WTC11 (cell line): Measurements from ENCODE around the gene KIAA1328. TPM values are rescaled to one million over a fixed set of nuclear protein-coding genes. Genes with fewer than 3 reads are reported as not detected.

ENCODE experiments used
- ATAC-seq: fragments of 200-7000 bp; cut with Tn5 transposase; 2 replicates; pipeline ENCODE4 v1.10.0; 2021; ENCODE audit warnings: mild to moderate bottlenecking, moderate library complexity
- CTCF ChIA-PET: fragments of 300-600 bp; sonication (Branson Sonifier 250); formaldehyde crosslinking; loops from one replicate; lab custom pipeline; 2021; ENCODE audit warnings: antibody characterized with exemption; lab: Charles Lee
- POLR2A ChIA-PET: fragments of 350-600 bp; sonication (Branson Sonifier 250); formaldehyde crosslinking; loops from one replicate; lab custom pipeline; 2021; ENCODE audit warnings: antibody characterized with exemption; lab: Charles Lee
- DNase-seq: peaks from one replicate; pipeline ENCODE4 v3.0.0; 2021; ENCODE audit warnings: low spot score
- H3K27ac Mint-ChIP-seq: 2 replicates; pipeline ENCODE4 v1.8.0; 2021; ENCODE audit warnings: mixed read lengths
- H3K27me3 Mint-ChIP-seq: 2 replicates; pipeline ENCODE4 v1.8.0; 2021; ENCODE audit warnings: low read depth, mild to moderate bottlenecking, moderate library complexity, mixed read lengths
- H3K36me3 Mint-ChIP-seq: 2 replicates; pipeline ENCODE4 v1.8.0; 2021; ENCODE audit warnings: mixed read lengths
- H3K4me1 Mint-ChIP-seq: 2 replicates; pipeline ENCODE4 v1.8.0; 2022; ENCODE audit warnings: mixed read lengths
- H3K4me3 Mint-ChIP-seq: 2 replicates; pipeline ENCODE4 v1.8.0; 2021; ENCODE audit warnings: mild to moderate bottlenecking, moderate library complexity, mixed read lengths
- H3K9me3 Mint-ChIP-seq: 2 replicates; pipeline ENCODE4 v1.8.0; 2021; ENCODE audit warnings: mixed read lengths
- CDX4 ChIP-seq: fragments of 250-450 bp; sonication (Bioruptor Pico); IDR thresholded peaks from 2 replicates; pipeline ENCODE4 v1.9.0; 2021; ENCODE audit warnings: moderate library complexity, mild to moderate bottlenecking, inconsistent platforms, borderline replicate concordance
- CREB1 ChIP-seq: sonication (generic); formaldehyde crosslinking; IDR thresholded peaks from 2 replicates; pipeline ENCODE4 v1.8.0; 2023; ENCODE audit warnings: mild to moderate bottlenecking, missing genetic modification reagents
- E2F5 ChIP-seq: sonication (generic); formaldehyde crosslinking; IDR thresholded peaks from 2 replicates; pipeline ENCODE4 v1.8.1; 2022; ENCODE audit warnings: mild to moderate bottlenecking, moderate library complexity, missing genetic modification reagents
- ERG ChIP-seq: fragments of 250-450 bp; sonication (Bioruptor Pico); IDR thresholded peaks from 2 replicates; pipeline ENCODE4 v1.8.0; 2021; ENCODE audit warnings: mild to moderate bottlenecking
- FOXK1 ChIP-seq: sonication (generic); formaldehyde crosslinking; IDR thresholded peaks from 2 replicates; pipeline ENCODE4 v1.8.0; 2022; ENCODE audit warnings: mild to moderate bottlenecking, moderate library complexity, missing genetic modification reagents
- HMGXB4 ChIP-seq: sonication (generic); formaldehyde crosslinking; IDR thresholded peaks from 2 replicates; pipeline ENCODE4 v1.8.1; 2023; ENCODE audit warnings: mild to moderate bottlenecking, moderate library complexity, missing genetic modification reagents
- IRF2 ChIP-seq: sonication (generic); formaldehyde crosslinking; IDR thresholded peaks from 2 replicates; pipeline ENCODE4 v1.8.0; 2022; ENCODE audit warnings: low read depth, missing genetic modification reagents, borderline replicate concordance
- JUN ChIP-seq: sonication (generic); formaldehyde crosslinking; IDR thresholded peaks from 2 replicates; pipeline ENCODE4 v1.8.0; 2023; ENCODE audit warnings: mild to moderate bottlenecking, missing genetic modification reagents
- NFYB ChIP-seq: sonication (generic); formaldehyde crosslinking; conservative IDR thresholded peaks from 2 replicates; pipeline ENCODE4 v1.8.0; 2022; ENCODE audit warnings: low read depth, missing genetic modification reagents
- NR2C2 ChIP-seq: sonication (generic); formaldehyde crosslinking; IDR thresholded peaks from 2 replicates; pipeline ENCODE4 v1.8.0; 2022; ENCODE audit warnings: mild to moderate bottlenecking, missing genetic modification reagents
- NR3C1 ChIP-seq: sonication (generic); formaldehyde crosslinking; conservative IDR thresholded peaks from 2 replicates; pipeline ENCODE4 v1.8.1; 2023; ENCODE audit warnings: low read depth, mild to moderate bottlenecking, missing genetic modification reagents
- PREB ChIP-seq: sonication (generic); formaldehyde crosslinking; IDR thresholded peaks from 2 replicates; pipeline ENCODE4 v1.8.1; 2022; ENCODE audit warnings: mild to moderate bottlenecking, missing genetic modification reagents, moderate library complexity, borderline replicate concordance
- SMAD3 ChIP-seq: sonication (generic); formaldehyde crosslinking; IDR thresholded peaks from 2 replicates; pipeline ENCODE4 v1.8.0; 2022; ENCODE audit warnings: missing genetic modification reagents, mild to moderate bottlenecking, borderline replicate concordance
- SOX15 ChIP-seq: fragments of 250-450 bp; sonication (Bioruptor Pico); IDR thresholded peaks from 2 replicates; pipeline ENCODE4 v1.9.0; 2021; ENCODE audit warnings: mild to moderate bottlenecking
- TCF7 ChIP-seq: sonication (generic); formaldehyde crosslinking; IDR thresholded peaks from 2 replicates; pipeline ENCODE4 v1.8.0; 2022; ENCODE audit warnings: mild to moderate bottlenecking, low read depth, missing genetic modification reagents, moderate library complexity
- TEAD1 ChIP-seq: sonication (generic); formaldehyde crosslinking; IDR thresholded peaks from 2 replicates; pipeline ENCODE4 v1.8.0; 2022; ENCODE audit warnings: mild to moderate bottlenecking, missing genetic modification reagents
- USF2 ChIP-seq: sonication (generic); formaldehyde crosslinking; IDR thresholded peaks from 2 replicates; pipeline ENCODE4 v1.8.1; 2023; ENCODE audit warnings: mild to moderate bottlenecking, missing genetic modification reagents, moderate library complexity
- ZNF281 ChIP-seq: sonication (generic); formaldehyde crosslinking; IDR thresholded peaks from 2 replicates; pipeline ENCODE4 v1.8.0; 2023; ENCODE audit warnings: mild to moderate bottlenecking, missing genetic modification reagents
- total RNA-seq: library from RNA; stranded (reverse); gene quantifications from 3 replicates; pipeline ENCODE4 v1.2.3, GENCODE V29; 2021
- TF ChIP-seq, protein P1 (sequence below): sonication (generic); formaldehyde crosslinking; IDR thresholded peaks from 2 replicates; pipeline ENCODE4 v1.8.1; 2022; ENCODE audit warnings: low read depth, mild to moderate bottlenecking, moderate library complexity, missing genetic modification reagents, borderline replicate concordance
- TF ChIP-seq, protein P2 (sequence below): fragments of 250-450 bp; sonication (Bioruptor Pico); IDR thresholded peaks from 2 replicates; pipeline ENCODE4 v1.9.0; 2021; ENCODE audit warnings: mild to moderate bottlenecking

Gene KIAA1328
- total RNA-seq, 1 experiment from 2014 or later = 4.8 TPM

DNA sequence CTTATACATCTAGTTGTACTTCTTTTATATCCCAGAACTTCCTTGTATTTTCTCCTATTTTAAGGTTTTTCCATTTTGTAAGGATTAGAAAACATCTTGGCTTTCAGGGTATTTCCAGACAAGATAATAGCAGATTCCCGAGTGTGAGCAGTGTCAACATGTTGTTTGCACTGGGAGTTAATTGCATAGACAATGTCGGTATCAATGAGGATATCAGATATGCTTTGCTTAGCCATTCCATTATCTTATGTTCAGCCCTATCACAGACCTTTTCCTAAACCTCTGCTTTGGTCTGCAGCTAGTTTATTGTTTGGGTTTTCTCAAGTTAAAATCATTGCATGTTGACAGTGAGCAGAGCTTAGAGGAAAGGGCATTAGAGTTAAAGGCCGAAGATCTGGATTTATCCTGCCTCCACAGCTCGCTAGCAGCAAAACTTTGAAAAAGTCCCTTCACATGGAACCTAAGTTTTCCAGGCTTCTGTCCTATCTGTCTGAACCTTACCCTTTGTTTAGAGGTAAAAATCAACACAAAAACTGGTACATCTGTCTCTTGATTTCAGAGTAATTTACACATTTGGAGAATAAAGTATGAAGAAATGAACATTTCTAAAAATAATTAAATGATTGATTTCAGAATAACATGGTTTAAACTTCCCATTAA, 355.4 kb downstream of the KIAA1328 start (continued):
- TF ChIP-seq JUN (CRISPR knock-in tag) (no peak), TCF7 (CRISPR knock-in tag) (no peak)

DNA sequence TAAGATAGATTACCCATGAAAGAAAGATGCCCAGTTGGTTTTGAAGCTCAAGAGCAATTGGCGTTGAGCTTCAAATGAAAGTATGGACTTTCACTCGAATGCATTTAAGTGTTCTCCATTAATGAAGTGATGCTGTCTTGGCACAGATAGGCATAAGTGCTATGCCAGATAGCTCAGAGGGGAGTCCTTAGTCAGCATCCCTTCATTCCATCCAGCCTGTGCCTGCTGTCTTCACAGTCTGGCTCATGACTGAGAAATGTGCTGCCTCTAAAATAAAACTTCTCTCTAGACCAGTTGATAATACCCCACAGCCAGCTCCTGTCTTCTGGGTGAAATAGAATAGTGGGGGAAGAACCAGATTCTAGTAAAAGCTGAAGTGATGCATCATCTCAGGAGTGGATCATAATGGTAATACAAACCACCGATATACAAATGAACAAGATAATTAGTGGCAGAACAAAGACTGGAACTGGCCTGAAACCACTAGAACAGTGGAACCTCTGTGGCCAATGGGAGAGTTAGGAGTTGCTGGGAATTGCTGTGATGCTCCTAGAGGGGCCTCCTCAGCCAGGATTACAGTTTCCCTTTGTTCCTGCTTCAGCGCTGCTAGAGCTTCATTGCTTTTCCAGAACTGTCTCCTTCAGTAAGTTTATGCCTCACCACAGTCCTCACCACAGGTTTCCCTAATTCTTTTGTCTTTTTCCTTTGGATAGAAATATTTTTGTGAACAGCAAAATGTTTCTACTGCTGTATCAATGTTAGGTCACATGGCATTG, 359.3 kb downstream of the KIAA1328 start:
- no peak for DNase-seq
- ChIA-PET CTCF (no interaction called here), POLR2A (interaction anchor here (0.5 kb wide), 2 partner anchors 14 to 35 kb away, joined by 3 to 7 read pairs; no protein-coding TSS in a partner anchor)
- Mint-ChIP-seq H3K4me3 (no peak overlapping the region), H3K9me3 (no peaks in the 10 kb centered on the region), H3K36me3 (no peaks in the 10 kb centered on the region), H3K4me1 (no peaks in the 10 kb centered on the region)
- peak; percentile 26; the same call in 1 of the 2 replicates for ATAC-seq
- TF ChIP-seq ZNF281 = no peak
- TF ChIP-seq TCF7 (CRISPR knock-in tag) = no peak
- TF ChIP-seq NFYB (CRISPR knock-in tag) = no peak
- no peak for TF ChIP-seq SMAD3 (CRISPR knock-in tag)
- TF ChIP-seq NR2C2 (CRISPR knock-in tag) = no peak
- no peak for TF ChIP-seq USF2 (CRISPR knock-in tag)
- TF ChIP-seq E2F5 (CRISPR knock-in tag) = no peak
- TF ChIP-seq, protein P1, sequence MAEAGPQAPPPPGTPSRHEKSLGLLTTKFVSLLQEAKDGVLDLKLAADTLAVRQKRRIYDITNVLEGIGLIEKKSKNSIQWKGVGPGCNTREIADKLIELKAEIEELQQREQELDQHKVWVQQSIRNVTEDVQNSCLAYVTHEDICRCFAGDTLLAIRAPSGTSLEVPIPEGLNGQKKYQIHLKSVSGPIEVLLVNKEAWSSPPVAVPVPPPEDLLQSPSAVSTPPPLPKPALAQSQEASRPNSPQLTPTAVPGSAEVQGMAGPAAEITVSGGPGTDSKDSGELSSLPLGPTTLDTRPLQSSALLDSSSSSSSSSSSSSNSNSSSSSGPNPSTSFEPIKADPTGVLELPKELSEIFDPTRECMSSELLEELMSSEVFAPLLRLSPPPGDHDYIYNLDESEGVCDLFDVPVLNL (CRISPR knock-in tag) = no peak
- no peak for TF ChIP-seq IRF2 (CRISPR knock-in tag)
- no peak for TF ChIP-seq TEAD1
- TF ChIP-seq FOXK1 = no peak
- TF ChIP-seq CREB1 = no peak
- no peak for TF ChIP-seq HMGXB4 (CRISPR knock-in tag)
- TF ChIP-seq, all 79 proteins: peak for 0
- Mint-ChIP-seq H3K27me3 (no peaks in the 10 kb centered on the region; the same call in 1 of the 2 replicates), H3K27ac (no peak overlapping the region)

DNA sequence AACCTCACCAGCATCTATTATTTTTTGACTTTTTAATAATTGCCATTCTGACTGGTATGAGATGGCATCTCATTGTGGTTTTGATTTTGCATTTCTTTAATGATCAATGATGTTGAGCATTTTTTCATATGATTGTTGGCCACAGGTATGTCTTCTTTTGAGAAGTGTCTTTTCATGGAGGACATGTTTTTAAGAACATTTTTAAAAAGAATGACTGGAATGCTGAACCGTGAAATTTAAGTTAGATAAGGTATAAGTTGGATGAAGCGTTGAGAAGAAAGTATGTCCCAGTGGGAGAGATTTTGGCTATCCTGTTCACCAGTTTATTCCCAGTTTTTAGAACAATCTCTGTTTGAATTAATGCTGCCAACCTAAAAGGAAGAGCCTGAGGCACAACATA, 370.8 kb downstream of the KIAA1328 start:
- no peaks in the 10 kb centered on the region for H3K4me1 Mint-ChIP-seq
- no peak for DNase-seq
- POLR2A ChIA-PET = no interaction called here

More for the DNA sequence above, 370.8 kb downstream of the KIAA1328 start:
- H3K4me3 Mint-ChIP-seq = no peak overlapping the region
- CTCF ChIA-PET = no interaction called here
- peaks cover 3% of the 10 kb centered on the region for H3K36me3 Mint-ChIP-seq
- H3K9me3 Mint-ChIP-seq = peaks cover 25% of the 10 kb centered on the region
- peaks cover 7% of the 10 kb centered on the region for H3K27me3 Mint-ChIP-seq
- ATAC-seq = no peak
- TF ChIP-seq FOXK1 = no peak
- TF ChIP-seq, protein P2, sequence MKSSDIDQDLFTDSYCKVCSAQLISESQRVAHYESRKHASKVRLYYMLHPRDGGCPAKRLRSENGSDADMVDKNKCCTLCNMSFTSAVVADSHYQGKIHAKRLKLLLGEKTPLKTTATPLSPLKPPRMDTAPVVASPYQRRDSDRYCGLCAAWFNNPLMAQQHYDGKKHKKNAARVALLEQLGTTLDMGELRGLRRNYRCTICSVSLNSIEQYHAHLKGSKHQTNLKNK (CRISPR knock-in tag) = no peak
- no peak for TF ChIP-seq NR3C1 (CRISPR knock-in tag)
- TF ChIP-seq CDX4 = no peak
- TF ChIP-seq SOX15 (CRISPR knock-in tag) = no peak
- TF ChIP-seq PREB (CRISPR knock-in tag) = no peak
- no peak for TF ChIP-seq TCF7 (CRISPR knock-in tag)
- TF ChIP-seq CREB1 = no peak
- TF ChIP-seq ERG = no peak
- no peak overlapping the region for H3K27ac Mint-ChIP-seq
